ENCODE data around the gene SFSWAP.

- TF ChIP-seq RAD21 (conservative IDR thresholded peaks at IDR 0.05) (no peak), REST (IDR thresholded peaks at IDR 0.05; ENCODE audit: borderline replicate concordance) (no peak), TAF1 (IDR thresholded peaks at IDR 0.05; ENCODE audit: low read depth) (no peak), CTCF (IDR thresholded peaks at IDR 0.05; ENCODE audit: poor library complexity, severe bottlenecking) (no peak), EP300 (conservative IDR thresholded peaks at IDR 0.05; ENCODE audit: poor library complexity, severe bottlenecking) (no peak)
Measured at GRCh38 chr12:131688845-131689154, 22.1 kb upstream of the SFSWAP start.

Data from neural cell (in vitro differentiated cells).